Dermis blood vessel endothelial cell (primary cell): ENCODE measurements around the gene FAM161B. TPM values are rescaled to one million over a fixed set of nuclear protein-coding genes. Genes with fewer than 3 reads are reported as not detected.

Source experiments
- total RNA-seq: library from RNA; depleted of rRNA; stranded (reverse); fragments of >200 nt; gene quantifications from 2 replicates; pipeline ENCODE4 v1.2.3, GENCODE V29; 2014

The FAM161B gene
- total RNA-seq, 1 donor from 2014 or later = 3.4 TPM

Other genes starting within 250 kb of the FAM161B start
- 15.7 and 38.0 TPM in 2 replicates for gene PNMA1, start 235.7 kb downstream of the FAM161B start, total RNA-seq
- gene PTGR2, start 98.3 kb downstream of the FAM161B start, total RNA-seq = 2.0 and 2.2 TPM in 2 replicates
- gene ZNF410, start 63.2 kb downstream of the FAM161B start, total RNA-seq = 60.1 and 71.6 TPM in 2 replicates
- 20.2 and 28.8 TPM in 2 replicates for gene COQ6, start 208 bp upstream of the FAM161B start, total RNA-seq
- gene ENTPD5, start 69.2 kb upstream of the FAM161B start, total RNA-seq = 9.9 and 14.8 TPM in 2 replicates
- 1.3 and 2.6 TPM in 2 replicates for gene BBOF1, start 69.3 kb upstream of the FAM161B start, total RNA-seq
- 27.9 and 35.0 TPM in 2 replicates for gene ALDH6A1, start 134.4 kb upstream of the FAM161B start, total RNA-seq
- 8.5 and 9.6 TPM in 2 replicates for gene LIN52, start 134.9 kb upstream of the FAM161B start, total RNA-seq